ENCODE data around the gene GAA. TPM values are rescaled to one million over a fixed set of nuclear protein-coding genes. Genes with fewer than 3 reads are reported as not detected.

The GAA gene
- total RNA-seq, 1 experiment from 2014 or later: 131 TPM

DNA sequence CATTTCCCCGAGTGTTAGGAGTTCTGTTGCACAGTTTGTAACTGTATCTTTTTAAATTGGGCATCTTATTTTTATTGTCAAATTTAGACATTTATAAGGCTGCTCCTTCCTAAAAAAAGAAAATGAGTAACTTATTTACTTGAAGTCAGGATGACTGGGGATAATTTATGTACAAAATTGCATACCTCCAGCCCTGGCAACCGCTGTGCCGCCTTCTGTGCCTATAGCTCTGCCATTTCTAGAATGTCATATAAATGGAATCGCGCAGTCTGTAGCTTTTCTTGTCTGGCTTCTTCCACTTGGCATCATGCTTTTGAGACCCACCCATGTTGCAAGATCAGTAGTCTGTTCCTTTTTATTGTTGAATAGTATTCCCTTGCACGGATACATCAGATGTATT is 29.0 kb upstream of the GAA start:
- no peak overlapping the region for H3K27ac ChIP-seq (ENCODE audit: low read depth, low read length)
- no peaks in the 10 kb centered on the region for H3K79me2 ChIP-seq (ENCODE audit: insufficient read depth, low read length)
- no peak overlapping the region for H3K4me2 ChIP-seq (ENCODE audit: low read length)
- H2AFZ ChIP-seq (ENCODE audit: low read depth, low read length, poor library complexity, severe bottlenecking): no peak overlapping the region
- no peak overlapping the region for H3K9ac ChIP-seq (ENCODE audit: low read length)
- CTCF ChIA-PET: interaction anchor here (1.7 kb wide), 1 partner anchor 64 kb away, joined by 5 read pairs; no protein-coding TSS in a partner anchor
- no TSS peak for BruUV-seq (replicated peaks)
- no peaks in the 10 kb centered on the region for H3K36me3 ChIP-seq (ENCODE audit: control insufficient read depth in 1 of 2, insufficient read depth in 2 of 2, low read length in 2 of 2)
- TF ChIP-seq POLR2AphosphoS5 (IDR thresholded peaks at IDR 0.05; ENCODE audit: low read depth, low read length): no peak
- TF ChIP-seq POLR2A (IDR thresholded peaks at IDR 0.05; ENCODE audit: borderline replicate concordance, extremely low read depth, insufficient read depth, insufficient read length): no peak
- no peak for TF ChIP-seq ZNF274 (IDR thresholded peaks at IDR 0.05; ENCODE audit: low read depth, low read length)
- H3K4me3 ChIP-seq (replicated peaks in 1 of 2; ENCODE audit: low read depth in 1 of 2, low read length in 2 of 2): no peak overlapping the region
- intact Hi-C loops (cut with micrococcal nuclease): no loop called here
- no peaks in the 10 kb centered on the region for H3K9me2 ChIP-seq (ENCODE audit: insufficient read depth)
- no peaks in the 10 kb centered on the region for H3K9me3 ChIP-seq (ENCODE audit: control insufficient read depth in 1 of 2, insufficient read depth in 1 of 2, low read depth in 1 of 2, low read length in 2 of 2)
- H4K20me1 ChIP-seq (ENCODE audit: insufficient read depth): no peaks in the 10 kb centered on the region
- DNase-seq (ENCODE audit: low read depth, low spot score) (no peak), ATAC-seq (no peak)
- H3K27me3 ChIP-seq (ENCODE audit: insufficient read depth, low read length): no peaks in the 10 kb centered on the region
- H3K4me1 ChIP-seq (ENCODE audit: control insufficient read depth in 1 of 2, insufficient read depth in 2 of 2, low read length in 2 of 2): no peaks in the 10 kb centered on the region; a peak in 1 of 4 replicates
- POLR2A ChIA-PET: no interaction called here
- RAD21 ChIA-PET (ENCODE audit: low non-redundant PET in 1 of 2, low total read pairs in 2 of 2, uncharacterized antibody in 2 of 2, unreplicated experiment in 2 of 2): no interaction called here

DNA sequence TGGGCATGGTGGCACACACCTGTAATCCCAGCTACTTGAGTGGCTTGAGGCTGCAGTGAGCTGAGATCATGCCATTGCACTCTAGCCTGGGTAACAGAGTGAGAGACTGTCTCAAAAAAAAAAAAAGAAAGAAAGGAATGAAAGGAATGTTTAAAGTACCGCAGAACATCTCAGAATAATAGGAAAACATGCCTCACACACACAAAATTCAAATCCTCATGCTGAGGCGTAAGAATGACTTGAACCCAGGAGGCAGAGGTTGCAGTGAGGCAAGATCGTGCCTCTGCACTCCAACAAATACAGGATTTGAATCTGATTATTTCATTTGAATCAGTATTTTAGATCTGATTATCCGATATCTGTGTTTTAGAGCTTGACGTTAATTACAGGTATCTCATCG is 21.3 kb upstream of the GAA start:
- intact Hi-C loops (cut with micrococcal nuclease): no loop called here

More for the DNA sequence above, 21.3 kb upstream of the GAA start:
- BruUV-seq (replicated peaks): no TSS peak
- H2AFZ ChIP-seq (ENCODE audit: low read depth, low read length, poor library complexity, severe bottlenecking): no peak overlapping the region
- H3K9ac ChIP-seq (ENCODE audit: low read length): no peak overlapping the region
- peaks cover 0 to 9% of the 10 kb centered on the region in 2 experiments; a peak in 2 of 4 replicates for H3K4me1 ChIP-seq (ENCODE audit: control insufficient read depth in 1 of 2, insufficient read depth in 2 of 2, low read length in 2 of 2)
- ATAC-seq (no peak), DNase-seq (ENCODE audit: low read depth, low spot score) (no peak)
- H3K27ac ChIP-seq (ENCODE audit: low read depth, low read length): no peak overlapping the region
- no peaks in the 10 kb centered on the region for H3K27me3 ChIP-seq (ENCODE audit: insufficient read depth, low read length)
- TF ChIP-seq, protein P1, sequence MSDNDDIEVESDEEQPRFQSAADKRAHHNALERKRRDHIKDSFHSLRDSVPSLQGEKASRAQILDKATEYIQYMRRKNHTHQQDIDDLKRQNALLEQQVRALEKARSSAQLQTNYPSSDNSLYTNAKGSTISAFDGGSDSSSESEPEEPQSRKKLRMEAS (IDR thresholded peaks at IDR 0.05): no peak
- no peak for TF ChIP-seq ZFX (IDR thresholded peaks at IDR 0.05)
- TF ChIP-seq CBX3 (IDR thresholded peaks at IDR 0.05; ENCODE audit: low read depth): no peak
- no peak for TF ChIP-seq SIN3A (IDR thresholded peaks at IDR 0.05; ENCODE audit: low read depth)
- TF ChIP-seq JUND (IDR thresholded peaks at IDR 0.05): no peak
- no peak for TF ChIP-seq ZNF274 (IDR thresholded peaks at IDR 0.05; ENCODE audit: low read depth, low read length)
- TF ChIP-seq RAD21 (IDR thresholded peaks at IDR 0.05; ENCODE audit: low read depth): no peak
- TF ChIP-seq POLR2A (IDR thresholded peaks at IDR 0.05; ENCODE audit: borderline replicate concordance, extremely low read depth, insufficient read depth, insufficient read length): no peak
- no peak for TF ChIP-seq CEBPB (IDR thresholded peaks at IDR 0.05; ENCODE audit: low read depth)
- TF ChIP-seq SP1 (IDR thresholded peaks at IDR 0.05; ENCODE audit: low read depth): no peak
- TF ChIP-seq FOSL1 (IDR thresholded peaks at IDR 0.05; ENCODE audit: low read depth): no peak
- TF ChIP-seq, protein P2, sequence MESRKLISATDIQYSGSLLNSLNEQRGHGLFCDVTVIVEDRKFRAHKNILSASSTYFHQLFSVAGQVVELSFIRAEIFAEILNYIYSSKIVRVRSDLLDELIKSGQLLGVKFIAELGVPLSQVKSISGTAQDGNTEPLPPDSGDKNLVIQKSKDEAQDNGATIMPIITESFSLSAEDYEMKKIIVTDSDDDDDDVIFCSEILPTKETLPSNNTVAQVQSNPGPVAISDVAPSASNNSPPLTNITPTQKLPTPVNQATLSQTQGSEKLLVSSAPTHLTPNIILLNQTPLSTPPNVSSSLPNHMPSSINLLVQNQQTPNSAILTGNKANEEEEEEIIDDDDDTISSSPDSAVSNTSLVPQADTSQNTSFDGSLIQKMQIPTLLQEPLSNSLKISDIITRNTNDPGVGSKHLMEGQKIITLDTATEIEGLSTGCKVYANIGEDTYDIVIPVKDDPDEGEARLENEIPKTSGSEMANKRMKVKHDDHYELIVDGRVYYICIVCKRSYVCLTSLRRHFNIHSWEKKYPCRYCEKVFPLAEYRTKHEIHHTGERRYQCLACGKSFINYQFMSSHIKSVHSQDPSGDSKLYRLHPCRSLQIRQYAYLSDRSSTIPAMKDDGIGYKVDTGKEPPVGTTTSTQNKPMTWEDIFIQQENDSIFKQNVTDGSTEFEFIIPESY (IDR thresholded peaks at IDR 0.05; ENCODE audit: extremely low read depth, insufficient replicate concordance, low read length): no peak
- H3K9me2 ChIP-seq (ENCODE audit: insufficient read depth): no peaks in the 10 kb centered on the region
- no peaks in the 10 kb centered on the region for H3K36me3 ChIP-seq (ENCODE audit: control insufficient read depth in 1 of 2, insufficient read depth in 2 of 2, low read length in 2 of 2)
- no peaks in the 10 kb centered on the region for H3K9me3 ChIP-seq (ENCODE audit: control insufficient read depth in 1 of 2, insufficient read depth in 1 of 2, low read depth in 1 of 2, low read length in 2 of 2)
- H3K4me3 ChIP-seq (replicated peaks in 1 of 2; ENCODE audit: low read depth in 1 of 2, low read length in 2 of 2): no peak overlapping the region
- POLR2A ChIA-PET: no interaction called here
- no peaks in the 10 kb centered on the region for H3K79me2 ChIP-seq (ENCODE audit: insufficient read depth, low read length)
- no peaks in the 10 kb centered on the region for H4K20me1 ChIP-seq (ENCODE audit: insufficient read depth)
- RAD21 ChIA-PET (ENCODE audit: low non-redundant PET in 1 of 2, low total read pairs in 2 of 2, uncharacterized antibody in 2 of 2, unreplicated experiment in 2 of 2): no interaction called here
- CTCF ChIA-PET: no interaction called here
- no peak overlapping the region for H3K4me2 ChIP-seq (ENCODE audit: low read length)

All from HCT116 (cell line).